Endothelial cell of umbilical vein (primary cell): ENCODE results near the gene MAGI1. TPM values are rescaled to one million over a fixed set of nuclear protein-coding genes. Genes with fewer than 3 reads are reported as not detected.
A peak's percentile ranks its signal among the peaks of the same experiment; 100 is the strongest.

ENCODE experiments used
- BruUV-seq: library from RNA; stranded (reverse); fragments of 400-500 nt; replicated peaks from 2 replicates; lab custom pipeline; 2021; lab: Mats Ljungman, UMichigan
- CTCF ChIA-PET: fragments of 300-600, 350-600 bp; sonication (Branson Sonifier 250); formaldehyde crosslinking; loops from one replicate; lab custom pipeline; 2021; ENCODE audit warnings: antibody characterized with exemption, inconsistent platforms; lab: Charles Lee
- POLR2A ChIA-PET: fragments of 300-600, 350-600 bp; sonication (Branson Sonifier 250); formaldehyde crosslinking; loops from one replicate; lab custom pipeline; 2021; ENCODE audit warnings: antibody characterized with exemption, inconsistent platforms; lab: Charles Lee
- DNase-seq: peaks from one replicate; pipeline ENCODE4 v3.0.0-alpha.2; 2011; ENCODE audit warnings: low read depth, low spot score
- FAIRE-seq: peaks from 2 replicates; lab custom pipeline; 2011; peaks lifted over from hg19 to GRCh38; lab: Jason Lieb, UNC
- H2AFZ ChIP-seq: 2 replicates; pipeline ENCODE4 v1.6.0; 2012; ENCODE audit warnings: low read depth, low read length, control low read depth, inconsistent platforms
- H3K27ac ChIP-seq: 2 replicates; pipeline ENCODE4 v1.5.1; 2011; ENCODE audit warnings: low read depth, mild to moderate bottlenecking, control low read depth, low read length, moderate library complexity; ENCODE audit not compliant: insufficient read depth
- H3K27me3 ChIP-seq, 2 experiments: 2 replicates each; pipeline versions ENCODE4 v1.6.0 to v1.6.1; 2011; ENCODE audit warnings: low read length in 2 of 2, mixed read lengths in 1 of 2; ENCODE audit not compliant: control insufficient read depth in 2 of 2, insufficient read depth in 2 of 2
- H3K36me3 ChIP-seq, 2 experiments: 2 replicates in 1 of 2; 3 replicates in 1 of 2; pipeline ENCODE4 v1.5.1; 2011; ENCODE audit warnings: low read length in 2 of 2, mild to moderate bottlenecking in 1 of 2, moderate library complexity in 1 of 2; ENCODE audit not compliant: control insufficient read depth in 2 of 2, insufficient read depth in 2 of 2; ENCODE audit errors: extremely low read depth in 1 of 2
- H3K4me1 ChIP-seq: 3 replicates; pipeline ENCODE4 v1.5.1; 2011; ENCODE audit warnings: mild to moderate bottlenecking, low read length; ENCODE audit not compliant: control insufficient read depth, insufficient read depth; ENCODE audit errors: extremely low read depth
- H3K4me2 ChIP-seq: 2 replicates; pipeline ENCODE4 v1.6.1; 2011; ENCODE audit warnings: low read length, control low read depth, mixed read lengths; ENCODE audit not compliant: insufficient read depth
- H3K4me3 ChIP-seq, 3 experiments: fragments of 200-600 bp in 1 of 3; sonication (generic), shearing (Covaris generic) in 1 of 3; replicated peaks in 1 of 3; 2 replicates each; pipeline ENCODE4 v1.5.1; 2011 to 2016; ENCODE audit warnings: control low read depth in 3 of 3, low read length in 3 of 3, mild to moderate bottlenecking in 2 of 3, inconsistent platforms in 1 of 3, low read depth in 1 of 3, moderate library complexity in 1 of 3; ENCODE audit not compliant: insufficient read depth in 1 of 3
- H3K79me2 ChIP-seq: 2 replicates; pipeline ENCODE4 v1.6.0; 2012; ENCODE audit warnings: low read length, inconsistent platforms; ENCODE audit not compliant: control insufficient read depth, insufficient read depth
- H3K9ac ChIP-seq: replicated peaks from 2 replicates; pipeline ENCODE3; 2011; ENCODE audit warnings: low read length, control low read depth; ENCODE audit not compliant: insufficient read depth; ENCODE audit errors: extremely low read depth
- H3K9me1 ChIP-seq: replicated peaks from 3 replicates; pipeline ENCODE4 v1.6.0; 2011; ENCODE audit warnings: mild to moderate bottlenecking, low read length; ENCODE audit not compliant: control insufficient read depth, insufficient read depth; ENCODE audit errors: extremely low read depth
- H3K9me3 ChIP-seq: replicated peaks from 2 replicates; pipeline ENCODE4 v1.5.1; 2012; ENCODE audit warnings: low read length, inconsistent platforms; ENCODE audit not compliant: control insufficient read depth, insufficient read depth
- H4K20me1 ChIP-seq: replicated peaks from 2 replicates; pipeline ENCODE3; 2011; ENCODE audit warnings: mild to moderate bottlenecking, low read length; ENCODE audit not compliant: control insufficient read depth, insufficient read depth; ENCODE audit errors: extremely low read depth
- EZH2 ChIP-seq: IDR thresholded peaks from 2 replicates; pipeline ENCODE4 v1.6.1; 2012; ENCODE audit warnings: borderline replicate concordance, low read depth, mild to moderate bottlenecking, moderate library complexity, low read length, inconsistent platforms; ENCODE audit not compliant: severe bottlenecking
- FOS ChIP-seq: IDR thresholded peaks from 2 replicates; pipeline ENCODE4 v1.6.1; 2011; ENCODE audit warnings: mild to moderate bottlenecking, low read length, moderate library complexity, borderline replicate concordance; ENCODE audit not compliant: insufficient read depth
- GATA2 ChIP-seq: IDR thresholded peaks from 2 replicates; pipeline ENCODE4 v1.7.0; 2011; ENCODE audit warnings: low read depth, mild to moderate bottlenecking, moderate library complexity, mixed read lengths, low read length; ENCODE audit not compliant: insufficient read length, insufficient read depth
- JUN ChIP-seq: IDR thresholded peaks from 2 replicates; pipeline ENCODE4 v1.6.1; 2011; ENCODE audit warnings: borderline replicate concordance, low read depth; ENCODE audit not compliant: insufficient read length, insufficient read depth
- MYC ChIP-seq: IDR thresholded peaks from one replicate; pipeline ENCODE4 v1.6.1; 2011; ENCODE audit warnings: mild to moderate bottlenecking, low read depth, low read length
- POLR2A ChIP-seq: IDR thresholded peaks from 2 replicates; pipeline ENCODE4 v1.6.1; 2012; ENCODE audit warnings: low read depth, mild to moderate bottlenecking, control low read depth, low read length
- POLR2AphosphoS5 ChIP-seq: IDR thresholded peaks from 2 replicates; pipeline ENCODE4 v1.6.1; 2012; ENCODE audit warnings: low read depth, mild to moderate bottlenecking, control low read depth, low read length, moderate library complexity; ENCODE audit not compliant: insufficient read depth
- dilution Hi-C: fragments of 300-500 bp; cut with MboI; formaldehyde crosslinking; loops from one replicate; pipeline ENCODE4 v1.15.0; 2019; ENCODE audit warnings: low sequenced_read_pairs; ENCODE audit not compliant: extremely low pct_ligation_motif_present
- intact Hi-C: fragments of 100-400 bp; cut with micrococcal nuclease; formaldehyde crosslinking; loops from one replicate; pipeline ENCODE4 v1.10.0; 2022
- polyA plus RNA-seq, 4 experiments: library from polyadenylated mRNA; depleted of rRNA in 3 of 4; stranded (reverse) in 3 of 4; unstranded in 1 of 4; fragments of >200 nt; gene quantifications; 2 replicates each; pipeline versions ENCODE4 v1.2.1 to v1.2.3, GENCODE V29; 2011 to 2012; ENCODE audit warnings: missing spikeins in 1 of 4
- total RNA-seq: library from RNA; stranded (reverse); gene quantifications from 2 replicates; pipeline ENCODE4 v1.2.3, GENCODE V29; 2021
- TF ChIP-seq, protein P1 (sequence below): IDR thresholded peaks from 2 replicates; pipeline ENCODE4 v1.6.1; 2011; ENCODE audit not compliant: insufficient read depth, insufficient read length
- TF ChIP-seq, protein P2 (sequence below), 2 donors: IDR thresholded peaks; 1 replicate in 1 of 2; 2 replicates in 1 of 2; pipeline ENCODE4 v1.5.1; 2011; ENCODE audit warnings: low read length in 2 of 2, mild to moderate bottlenecking in 2 of 2, moderate library complexity in 2 of 2, control low read depth in 1 of 2, inconsistent platforms in 1 of 2, low read depth in 1 of 2; ENCODE audit not compliant: insufficient read depth in 1 of 2; ENCODE audit errors: extremely low read depth in 1 of 2

The MAGI1 gene
- total and polyA plus RNA-seq, 2 donors (not counting 3 experiments of a cell fraction or from before 2014, with no cell fraction given): 10.1 to 47.9 TPM

GRCh38 chr3:66001626-66002025 lies 37.1 kb downstream of the MAGI1 start:
- dilution Hi-C loops (no loop called here), intact Hi-C loops (no loop called here)
- no peak for FAIRE-seq
- H3K9me3 ChIP-seq: no peaks in the 10 kb centered on the region
- no peaks in the 10 kb centered on the region for H3K9me1 ChIP-seq
- H3K36me3 ChIP-seq: no peaks in the 10 kb centered on the region
- no peak overlapping the region for H3K9ac ChIP-seq
- peak; percentile 74 for DNase-seq
- peaks cover 27% of the 10 kb centered on the region for H3K4me1 ChIP-seq
- no peak overlapping the region for H3K27ac ChIP-seq
- H4K20me1 ChIP-seq: peaks cover 4% of the 10 kb centered on the region
- BruUV-seq: no TSS peak
- H3K4me3 ChIP-seq: no peak overlapping the region
- no peaks in the 10 kb centered on the region for H3K79me2 ChIP-seq
- CTCF ChIA-PET: interaction anchor here (0.8 to 1.2 kb wide), 3 partner anchors 10 to 214 kb away, joined by 3 to 4 read pairs (median 3); no protein-coding TSS in a partner anchor
- H3K4me2 ChIP-seq: no peak overlapping the region
- TF ChIP-seq POLR2AphosphoS5 (no peak), FOS (no peak), POLR2A (no peak), JUN (no peak), GATA2 (no peak), EZH2 (no peak), MYC (no peak)
- TF ChIP-seq, protein P1, sequence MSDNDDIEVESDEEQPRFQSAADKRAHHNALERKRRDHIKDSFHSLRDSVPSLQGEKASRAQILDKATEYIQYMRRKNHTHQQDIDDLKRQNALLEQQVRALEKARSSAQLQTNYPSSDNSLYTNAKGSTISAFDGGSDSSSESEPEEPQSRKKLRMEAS: no peak
- TF ChIP-seq, protein P2, sequence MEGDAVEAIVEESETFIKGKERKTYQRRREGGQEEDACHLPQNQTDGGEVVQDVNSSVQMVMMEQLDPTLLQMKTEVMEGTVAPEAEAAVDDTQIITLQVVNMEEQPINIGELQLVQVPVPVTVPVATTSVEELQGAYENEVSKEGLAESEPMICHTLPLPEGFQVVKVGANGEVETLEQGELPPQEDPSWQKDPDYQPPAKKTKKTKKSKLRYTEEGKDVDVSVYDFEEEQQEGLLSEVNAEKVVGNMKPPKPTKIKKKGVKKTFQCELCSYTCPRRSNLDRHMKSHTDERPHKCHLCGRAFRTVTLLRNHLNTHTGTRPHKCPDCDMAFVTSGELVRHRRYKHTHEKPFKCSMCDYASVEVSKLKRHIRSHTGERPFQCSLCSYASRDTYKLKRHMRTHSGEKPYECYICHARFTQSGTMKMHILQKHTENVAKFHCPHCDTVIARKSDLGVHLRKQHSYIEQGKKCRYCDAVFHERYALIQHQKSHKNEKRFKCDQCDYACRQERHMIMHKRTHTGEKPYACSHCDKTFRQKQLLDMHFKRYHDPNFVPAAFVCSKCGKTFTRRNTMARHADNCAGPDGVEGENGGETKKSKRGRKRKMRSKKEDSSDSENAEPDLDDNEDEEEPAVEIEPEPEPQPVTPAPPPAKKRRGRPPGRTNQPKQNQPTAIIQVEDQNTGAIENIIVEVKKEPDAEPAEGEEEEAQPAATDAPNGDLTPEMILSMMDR (IDR thresholded peaks at IDR 0.05; ENCODE audit: extremely low read depth in 1 of 2, insufficient read depth in 1 of 2, low read depth in 1 of 2, low read length in 2 of 2): no peak
- POLR2A ChIA-PET: no interaction called here
- no peak overlapping the region for H2AFZ ChIP-seq
- H3K27me3 ChIP-seq: no peaks in the 10 kb centered on the region
